IPS DF 19.7 (cell line): ENCODE results near the gene CFC1B.
"Not testable (repeated sequence)": the region's sequence is repeated elsewhere in the genome, so short reads cannot be mapped to it uniquely, and the experiment has no call there.

Source experiments
- DNase-seq: peaks from one replicate; pipeline ENCODE4 v3.0.0-alpha.2; 2013; ENCODE audit warnings: low read depth, low spot score

Gene CFC1B

DNA sequence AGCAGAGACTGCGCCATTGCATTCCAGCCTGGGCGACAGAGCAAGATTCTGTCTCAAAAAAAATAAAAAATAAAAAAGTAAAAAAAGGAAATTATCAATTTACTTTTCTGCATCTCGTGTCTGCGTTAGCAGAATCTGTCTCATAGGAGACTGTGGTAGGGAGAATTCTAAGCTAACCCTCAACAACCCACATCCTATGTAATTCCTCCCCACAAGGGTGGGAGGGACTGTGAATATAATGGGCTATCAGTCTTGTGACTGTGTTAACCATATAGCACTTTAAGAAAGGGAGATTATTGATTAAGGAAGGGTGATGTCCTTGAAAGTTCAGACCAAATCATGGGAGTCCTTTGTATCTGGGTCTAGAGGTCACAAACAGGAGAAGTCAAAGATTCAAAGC, 45.1 kb downstream of the CFC1B start:
- not testable (repeated sequence) for DNase-seq

DNA sequence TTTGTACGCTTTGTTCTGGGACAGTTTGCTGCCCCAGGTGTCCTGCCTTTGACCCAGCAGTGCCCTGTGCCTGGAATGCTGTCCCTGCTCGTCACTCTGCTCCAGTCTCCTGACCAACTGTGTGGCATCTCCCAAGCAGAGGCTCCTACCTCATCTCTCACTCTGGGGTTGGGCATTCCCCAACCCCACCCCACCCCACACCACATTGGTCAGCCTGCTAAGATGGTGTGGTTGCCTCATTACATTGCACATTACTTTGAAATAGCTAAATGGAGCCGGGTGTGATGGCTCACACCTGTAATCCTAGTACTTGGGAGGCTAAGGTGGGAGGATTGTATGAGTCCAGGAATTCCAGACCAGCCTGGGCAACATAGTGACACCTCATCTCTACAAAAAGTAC, 50.9 kb downstream of the CFC1B start:
- not testable (repeated sequence) for DNase-seq

DNA sequence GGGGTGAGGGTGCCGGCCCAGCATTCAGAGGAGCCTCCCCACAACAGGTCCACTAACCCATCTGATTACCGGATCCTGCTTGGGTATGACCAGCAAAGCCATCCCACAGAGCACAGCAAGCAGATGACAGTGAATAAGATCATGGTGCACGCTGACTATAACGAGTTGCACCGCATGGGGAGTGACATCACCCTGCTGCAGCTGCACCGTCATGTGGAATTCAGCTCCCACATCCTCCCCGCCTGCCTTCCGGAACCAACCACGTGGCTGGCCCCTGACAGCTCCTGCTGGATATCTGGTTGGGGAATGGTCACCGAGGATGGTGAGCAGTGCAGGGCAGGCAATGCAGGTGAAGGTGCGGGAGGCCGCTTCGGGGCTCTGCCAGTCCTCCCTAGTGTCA, 53.2 kb downstream of the CFC1B start:
- not testable (repeated sequence) for DNase-seq

DNA sequence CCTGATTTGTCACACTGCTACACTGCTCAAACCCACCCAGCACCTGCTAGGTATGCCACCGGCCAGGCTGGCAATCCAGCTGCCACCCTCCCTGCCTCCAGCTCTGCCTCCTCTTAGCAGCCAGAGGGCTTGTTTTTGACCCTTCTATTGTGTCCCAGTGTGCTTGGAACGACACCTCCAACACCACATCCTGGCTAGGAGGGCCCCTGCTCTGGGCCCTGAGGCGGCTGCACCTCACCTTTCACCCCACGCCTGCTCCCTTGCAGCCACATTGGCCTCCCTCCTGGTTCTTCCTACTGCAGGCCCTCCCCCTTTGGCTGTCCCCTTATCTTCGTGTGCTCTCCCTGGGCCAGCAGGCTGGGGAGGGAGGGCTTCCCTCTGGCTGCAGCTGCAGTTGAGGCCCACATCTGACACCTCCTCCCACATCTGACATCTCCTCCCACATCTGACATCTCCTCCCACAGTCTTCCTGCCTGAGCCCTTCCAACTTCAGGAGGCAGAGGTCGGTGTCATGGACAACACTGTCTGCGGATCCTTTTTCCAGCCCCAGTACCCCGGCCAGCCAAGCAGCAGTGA, 55.3 kb downstream of the CFC1B start:
- not testable (repeated sequence) for DNase-seq

DNA sequence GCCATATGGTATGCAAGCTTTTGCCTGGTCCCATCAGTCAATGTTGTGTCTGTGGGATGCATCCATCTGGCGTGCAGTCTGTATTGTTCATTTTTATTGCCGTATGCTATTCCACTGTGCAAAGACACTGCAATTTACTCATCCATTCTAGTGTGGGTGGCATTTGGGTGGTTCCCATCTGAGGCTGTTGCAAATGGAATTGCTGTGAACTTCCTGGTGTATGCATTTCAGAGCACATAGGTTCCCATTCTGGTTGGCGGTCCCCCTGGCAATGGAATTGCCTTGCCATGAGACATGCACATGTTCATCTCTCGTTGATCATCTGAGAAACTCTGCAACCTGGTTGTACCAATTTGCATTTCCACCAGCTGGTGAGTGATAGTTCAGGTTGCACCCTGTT, 56.5 kb downstream of the CFC1B start:
- not testable (repeated sequence) for DNase-seq
